ENCODE results near the gene NPL. TPM values are rescaled to one million over a fixed set of nuclear protein-coding genes. Genes with fewer than 3 reads are reported as not detected.

The NPL gene
- polyA plus RNA-seq, 2 of the 4 experiments (the other 2 are of a cell fraction): 0.80 to 1.0 TPM

- H3K4me1 ChIP-seq: no peaks in the 10 kb centered on the region
- WGBS (ENCODE audit: missing lambda C conversion rate): 43% methylated on average over 4 of the region's 4 CpGs
- ChIA-PET CTCF (no interaction called here), POLR2A (no interaction called here)
- H3K9me3 ChIP-seq: no peaks in the 10 kb centered on the region; the same call in 2 of the 3 replicates
- H3K4me2 ChIP-seq: no peak overlapping the region
- FAIRE-seq (no peak), DNase-seq (ENCODE audit: low read depth in 1 of 2, low spot score in 1 of 2) (no peak), ATAC-seq (no peak)
- no peak overlapping the region for H3K4me3 ChIP-seq
- TF ChIP-seq HOXB5 (CRISPR knock-in tag; IDR thresholded peaks at IDR 0.05): no peak
- TF ChIP-seq TP53 (CRISPR knock-in tag; IDR thresholded peaks at IDR 0.05): no peak
- TF ChIP-seq HOXB13 (CRISPR knock-in tag; IDR thresholded peaks at IDR 0.05; ENCODE audit: low read depth): no peak
- TF ChIP-seq ZFP36 (IDR thresholded peaks at IDR 0.05; ENCODE audit: borderline replicate concordance, partially characterized antibody): no peak
- no peak for TF ChIP-seq MYC (IDR thresholded peaks at IDR 0.05; ENCODE audit: borderline replicate concordance, low read length)
- TF ChIP-seq ZNF302 (CRISPR knock-in tag; IDR thresholded peaks at IDR 0.05): no peak
- TF ChIP-seq, protein P1, sequence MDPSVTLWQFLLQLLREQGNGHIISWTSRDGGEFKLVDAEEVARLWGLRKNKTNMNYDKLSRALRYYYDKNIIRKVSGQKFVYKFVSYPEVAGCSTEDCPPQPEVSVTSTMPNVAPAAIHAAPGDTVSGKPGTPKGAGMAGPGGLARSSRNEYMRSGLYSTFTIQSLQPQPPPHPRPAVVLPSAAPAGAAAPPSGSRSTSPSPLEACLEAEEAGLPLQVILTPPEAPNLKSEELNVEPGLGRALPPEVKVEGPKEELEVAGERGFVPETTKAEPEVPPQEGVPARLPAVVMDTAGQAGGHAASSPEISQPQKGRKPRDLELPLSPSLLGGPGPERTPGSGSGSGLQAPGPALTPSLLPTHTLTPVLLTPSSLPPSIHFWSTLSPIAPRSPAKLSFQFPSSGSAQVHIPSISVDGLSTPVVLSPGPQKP (IDR thresholded peaks at IDR 0.05; ENCODE audit: low read depth, low read length): no peak
- TF ChIP-seq KDM5A (IDR thresholded peaks at IDR 0.05): no peak
- no peak for TF ChIP-seq RFX5 (IDR thresholded peaks at IDR 0.05)
- no peak for TF ChIP-seq SREBF2 (IDR thresholded peaks at IDR 0.05)
- TF ChIP-seq, protein P2, sequence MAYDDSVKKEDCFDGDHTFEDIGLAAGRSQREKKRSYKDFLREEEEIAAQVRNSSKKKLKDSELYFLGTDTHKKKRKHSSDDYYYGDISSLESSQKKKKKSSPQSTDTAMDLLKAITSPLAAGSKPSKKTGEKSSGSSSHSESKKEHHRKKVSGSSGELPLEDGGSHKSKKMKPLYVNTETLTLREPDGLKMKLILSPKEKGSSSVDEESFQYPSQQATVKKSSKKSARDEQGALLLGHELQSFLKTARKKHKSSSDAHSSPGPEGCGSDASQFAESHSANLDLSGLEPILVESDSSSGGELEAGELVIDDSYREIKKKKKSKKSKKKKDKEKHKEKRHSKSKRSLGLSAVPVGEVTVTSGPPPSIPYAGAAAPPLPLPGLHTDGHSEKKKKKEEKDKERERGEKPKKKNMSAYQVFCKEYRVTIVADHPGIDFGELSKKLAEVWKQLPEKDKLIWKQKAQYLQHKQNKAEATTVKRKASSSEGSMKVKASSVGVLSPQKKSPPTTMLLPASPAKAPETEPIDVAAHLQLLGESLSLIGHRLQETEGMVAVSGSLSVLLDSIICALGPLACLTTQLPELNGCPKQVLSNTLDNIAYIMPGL (CRISPR knock-in tag; IDR thresholded peaks at IDR 0.05; ENCODE audit: borderline replicate concordance): no peak
- TF ChIP-seq MAZ (IDR thresholded peaks at IDR 0.05; ENCODE audit: borderline replicate concordance, low read depth, low read length): no peak
- no peak for TF ChIP-seq CBX8 (IDR thresholded peaks at IDR 0.05)
- no peak for TF ChIP-seq MAFK (IDR thresholded peaks at IDR 0.05; ENCODE audit: partially characterized antibody)
- TF ChIP-seq PBX3 (IDR thresholded peaks at IDR 0.05): no peak
- TF ChIP-seq CHD4 (IDR thresholded peaks at IDR 0.05; ENCODE audit: borderline replicate concordance): no peak
- no peak for TF ChIP-seq ATOH8 (CRISPR knock-in tag; IDR thresholded peaks at IDR 0.05; ENCODE audit: low read depth)
- TF ChIP-seq FOSL2 (IDR thresholded peaks at IDR 0.05): no peak
- no peak for TF ChIP-seq FOSL2 (CRISPR knock-in tag; IDR thresholded peaks at IDR 0.05)
- TF ChIP-seq EP300 (IDR thresholded peaks at IDR 0.05): no peak
- no peak overlapping the region for H3K27ac ChIP-seq
Measured at GRCh38 chr1:182766881-182767645, 22.5 kb upstream of the NPL start.

- ChIA-PET POLR2A (no interaction called here), CTCF (interaction anchor here (1.1 to 6.0 kb wide), 3 partner anchors 14 to 626 kb away, joined by 3 to 39 read pairs (median 3); no protein-coding TSS in a partner anchor)
- DNase-seq (ENCODE audit: low read depth in 1 of 2, low spot score in 1 of 2): no peak
- Histone ChIP-seq H3K27ac (no peak overlapping the region), H3K4me2 (no peak overlapping the region), H3K4me1 (no peaks in the 10 kb centered on the region), H3K4me3 (no peak overlapping the region), H3K9me3 (no peaks in the 10 kb centered on the region)
- no peak for FAIRE-seq
- no peak; a peak in 1 of 6 replicates for ATAC-seq
- 24% methylated on average over 2 of the region's 2 CpGs for WGBS (ENCODE audit: missing lambda C conversion rate)
- TF ChIP-seq SREBF2 (IDR thresholded peaks at IDR 0.05) (no peak), ZFP36 (IDR thresholded peaks at IDR 0.05; ENCODE audit: borderline replicate concordance, partially characterized antibody) (no peak), TFCP2L1 (CRISPR knock-in tag; IDR thresholded peaks at IDR 0.05) (no peak), TP53 (CRISPR knock-in tag; IDR thresholded peaks at IDR 0.05) (no peak), MAX (IDR thresholded peaks at IDR 0.05) (no peak), RFX5 (IDR thresholded peaks at IDR 0.05) (no peak), ZC3H11A (IDR thresholded peaks at IDR 0.05) (no peak), KDM1A (IDR thresholded peaks at IDR 0.05; ENCODE audit: low read depth) (no peak), CBX8 (IDR thresholded peaks at IDR 0.05) (no peak), POLR2A (IDR thresholded peaks at IDR 0.05; ENCODE audit: low read length) (no peak), RNF2 (IDR thresholded peaks at IDR 0.05; ENCODE audit: borderline replicate concordance, low read depth) (no peak), ESRRA (IDR thresholded peaks at IDR 0.05; ENCODE audit: borderline replicate concordance, low read length) (no peak)
- TF ChIP-seq, protein P3, sequence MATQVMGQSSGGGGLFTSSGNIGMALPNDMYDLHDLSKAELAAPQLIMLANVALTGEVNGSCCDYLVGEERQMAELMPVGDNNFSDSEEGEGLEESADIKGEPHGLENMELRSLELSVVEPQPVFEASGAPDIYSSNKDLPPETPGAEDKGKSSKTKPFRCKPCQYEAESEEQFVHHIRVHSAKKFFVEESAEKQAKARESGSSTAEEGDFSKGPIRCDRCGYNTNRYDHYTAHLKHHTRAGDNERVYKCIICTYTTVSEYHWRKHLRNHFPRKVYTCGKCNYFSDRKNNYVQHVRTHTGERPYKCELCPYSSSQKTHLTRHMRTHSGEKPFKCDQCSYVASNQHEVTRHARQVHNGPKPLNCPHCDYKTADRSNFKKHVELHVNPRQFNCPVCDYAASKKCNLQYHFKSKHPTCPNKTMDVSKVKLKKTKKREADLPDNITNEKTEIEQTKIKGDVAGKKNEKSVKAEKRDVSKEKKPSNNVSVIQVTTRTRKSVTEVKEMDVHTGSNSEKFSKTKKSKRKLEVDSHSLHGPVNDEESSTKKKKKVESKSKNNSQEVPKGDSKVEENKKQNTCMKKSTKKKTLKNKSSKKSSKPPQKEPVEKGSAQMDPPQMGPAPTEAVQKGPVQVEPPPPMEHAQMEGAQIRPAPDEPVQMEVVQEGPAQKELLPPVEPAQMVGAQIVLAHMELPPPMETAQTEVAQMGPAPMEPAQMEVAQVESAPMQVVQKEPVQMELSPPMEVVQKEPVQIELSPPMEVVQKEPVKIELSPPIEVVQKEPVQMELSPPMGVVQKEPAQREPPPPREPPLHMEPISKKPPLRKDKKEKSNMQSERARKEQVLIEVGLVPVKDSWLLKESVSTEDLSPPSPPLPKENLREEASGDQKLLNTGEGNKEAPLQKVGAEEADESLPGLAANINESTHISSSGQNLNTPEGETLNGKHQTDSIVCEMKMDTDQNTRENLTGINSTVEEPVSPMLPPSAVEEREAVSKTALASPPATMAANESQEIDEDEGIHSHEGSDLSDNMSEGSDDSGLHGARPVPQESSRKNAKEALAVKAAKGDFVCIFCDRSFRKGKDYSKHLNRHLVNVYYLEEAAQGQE (IDR thresholded peaks at IDR 0.05): no peak
- TF ChIP-seq, protein P4, sequence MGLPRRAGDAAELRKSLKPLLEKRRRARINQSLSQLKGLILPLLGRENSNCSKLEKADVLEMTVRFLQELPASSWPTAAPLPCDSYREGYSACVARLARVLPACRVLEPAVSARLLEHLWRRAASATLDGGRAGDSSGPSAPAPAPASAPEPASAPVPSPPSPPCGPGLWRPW (IDR thresholded peaks at IDR 0.05): no peak
Measured at GRCh38 chr1:182768963-182769362, 20.6 kb upstream of the NPL start.
